ENCODE data around the gene CHSY1.

DNA sequence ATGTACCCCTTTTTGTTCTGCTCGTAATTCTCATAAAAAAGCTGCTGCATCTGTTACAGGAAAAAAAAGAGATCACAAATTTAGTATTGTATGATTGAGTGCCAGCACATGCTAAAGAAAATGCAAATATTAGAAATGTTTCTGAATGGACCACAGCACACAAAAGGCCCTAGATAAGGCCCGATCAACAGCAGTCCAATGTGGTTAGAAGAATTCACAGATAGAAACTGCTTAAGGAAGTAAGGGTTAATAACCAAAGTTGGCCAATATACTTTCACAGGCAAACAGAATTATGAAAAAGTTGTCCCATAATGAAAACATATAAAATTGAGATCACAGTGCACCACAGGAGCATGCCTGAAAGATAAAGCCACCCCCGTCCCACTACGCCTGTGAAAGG, 72.9 kb downstream of the CHSY1 start:
- TF ChIP-seq POLR2A (IDR thresholded peaks at IDR 0.05), result no peak
- TF ChIP-seq, protein P1, sequence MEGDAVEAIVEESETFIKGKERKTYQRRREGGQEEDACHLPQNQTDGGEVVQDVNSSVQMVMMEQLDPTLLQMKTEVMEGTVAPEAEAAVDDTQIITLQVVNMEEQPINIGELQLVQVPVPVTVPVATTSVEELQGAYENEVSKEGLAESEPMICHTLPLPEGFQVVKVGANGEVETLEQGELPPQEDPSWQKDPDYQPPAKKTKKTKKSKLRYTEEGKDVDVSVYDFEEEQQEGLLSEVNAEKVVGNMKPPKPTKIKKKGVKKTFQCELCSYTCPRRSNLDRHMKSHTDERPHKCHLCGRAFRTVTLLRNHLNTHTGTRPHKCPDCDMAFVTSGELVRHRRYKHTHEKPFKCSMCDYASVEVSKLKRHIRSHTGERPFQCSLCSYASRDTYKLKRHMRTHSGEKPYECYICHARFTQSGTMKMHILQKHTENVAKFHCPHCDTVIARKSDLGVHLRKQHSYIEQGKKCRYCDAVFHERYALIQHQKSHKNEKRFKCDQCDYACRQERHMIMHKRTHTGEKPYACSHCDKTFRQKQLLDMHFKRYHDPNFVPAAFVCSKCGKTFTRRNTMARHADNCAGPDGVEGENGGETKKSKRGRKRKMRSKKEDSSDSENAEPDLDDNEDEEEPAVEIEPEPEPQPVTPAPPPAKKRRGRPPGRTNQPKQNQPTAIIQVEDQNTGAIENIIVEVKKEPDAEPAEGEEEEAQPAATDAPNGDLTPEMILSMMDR (IDR thresholded peaks at IDR 0.05), result no peak
